K562 (cell line): ENCODE results near the gene DOP1A. TPM values are rescaled to one million over a fixed set of nuclear protein-coding genes. Genes with fewer than 3 reads are reported as not detected.

Experiments
- ATAC-seq: fragments of 200-7000 bp; cut with Tn5 transposase; 3 replicates; pipeline ENCODE4 v1.9.1; 2020; ENCODE audit warnings: moderate library complexity
- BruUV-seq: library from RNA; stranded (reverse); fragments of 400-500 nt; replicated peaks from 2 replicates; lab custom pipeline; 2021; lab: Mats Ljungman, UMichigan
- CTCF ChIA-PET: fragments of 300-600 bp; formaldehyde crosslinking; extraction: SDS; loops from one replicate; lab custom pipeline; 2021; ENCODE audit warnings: low intra/inter-chr PET ratio; lab: Yijun Ruan, JAX
- POLR2A ChIA-PET: fragments of 300-600, 350-650 bp; sonication (Branson Sonifier 250); formaldehyde crosslinking; extraction: SDS; loops from one replicate; lab custom pipeline; 2021; ENCODE audit warnings: antibody characterized with exemption, inconsistent platforms; lab: Yijun Ruan, JAX
- DNase-seq, 4 experiments: peaks; one replicate each; pipeline versions ENCODE4 v3.0.0 to v3.0.0-alpha.2; 2011 to 2018; ENCODE audit warnings: low spot score in 3 of 4, mixed read lengths in 3 of 4; ENCODE audit errors: extremely low read depth in 1 of 4
- FAIRE-seq: peaks from 2 replicates; lab custom pipeline; 2011; peaks lifted over from hg19 to GRCh38; lab: Jason Lieb, UNC
- H2AFZ ChIP-seq: 2 replicates; pipeline ENCODE4 v1.6.0; 2011; ENCODE audit warnings: low read depth, low read length, control low read depth, inconsistent platforms
- H3K27ac ChIP-seq: fragments of 200-600 bp; 3 replicates; pipeline ENCODE4 v1.8.0; 2011; ENCODE audit warnings: low read depth, mild to moderate bottlenecking, control low read depth, inconsistent platforms, low read length, moderate library complexity, mixed read lengths; ENCODE audit errors: extremely low read depth
- H3K27me3 ChIP-seq, 2 experiments: fragments of 300-600 bp in 1 of 2; 2 replicates in 1 of 2; 3 replicates in 1 of 2; pipeline versions ENCODE4 v1.6.0 to v1.8.0; 2011; ENCODE audit warnings: inconsistent platforms in 2 of 2, low read length in 2 of 2, mild to moderate bottlenecking in 1 of 2, mixed read lengths in 1 of 2, moderate library complexity in 1 of 2; ENCODE audit not compliant: control insufficient read depth in 2 of 2, insufficient read depth in 2 of 2
- H3K36me3 ChIP-seq: fragments of 300-600 bp; 3 replicates; pipeline ENCODE4 v1.8.0; 2011; ENCODE audit warnings: mild to moderate bottlenecking, low read length, inconsistent platforms; ENCODE audit not compliant: control insufficient read depth, insufficient read depth
- H3K4me1 ChIP-seq, 2 experiments: fragments of 200-600 bp in 1 of 2; replicated peaks in 1 of 2; 2 replicates in 1 of 2; 3 replicates in 1 of 2; pipeline versions ENCODE4 v1.5.1 to v1.8.0; 2011; ENCODE audit warnings: inconsistent platforms in 2 of 2, low read length in 2 of 2, mild to moderate bottlenecking in 1 of 2, mixed read lengths in 1 of 2, moderate library complexity in 1 of 2; ENCODE audit not compliant: control insufficient read depth in 2 of 2, insufficient read depth in 2 of 2
- H3K4me2 ChIP-seq: 2 replicates; pipeline ENCODE4 v1.6.1; 2011; ENCODE audit warnings: low read length, control low read depth, inconsistent platforms, mixed read lengths; ENCODE audit not compliant: insufficient read depth
- H3K4me3 ChIP-seq: fragments of 200-600 bp; sonication (generic), shearing (Covaris generic); 2 replicates; pipeline ENCODE4 v1.5.1; 2016; ENCODE audit warnings: control low read depth, inconsistent platforms
- H3K79me2 ChIP-seq: fragments of 200-600 bp; 3 replicates; pipeline ENCODE4 v1.8.0; 2011; ENCODE audit warnings: low read length, inconsistent platforms; ENCODE audit not compliant: control insufficient read depth, insufficient read depth
- H3K9ac ChIP-seq, 2 experiments: 2 replicates each; pipeline versions ENCODE4 v1.6.0 to v1.6.1; 2011; ENCODE audit warnings: low read depth in 2 of 2, low read length in 2 of 2, control low read depth in 1 of 2, inconsistent platforms in 1 of 2, mild to moderate bottlenecking in 1 of 2, mixed read lengths in 1 of 2; ENCODE audit not compliant: insufficient read depth in 1 of 2
- H3K9me1 ChIP-seq: one replicate; pipeline ENCODE4 v1.6.0; 2011; ENCODE audit warnings: inconsistent platforms, mild to moderate bottlenecking, low read length, moderate library complexity; ENCODE audit not compliant: control insufficient read depth, insufficient read depth
- H3K9me3 ChIP-seq: replicated peaks from 2 replicates; pipeline ENCODE4 v1.5.1; 2011; ENCODE audit warnings: low read depth, low read length, inconsistent platforms; ENCODE audit not compliant: control insufficient read depth, insufficient read depth
- H4K20me1 ChIP-seq: replicated peaks from 2 replicates; pipeline ENCODE4 v1.6.1; 2011; ENCODE audit warnings: low read length, inconsistent platforms, mixed read lengths; ENCODE audit not compliant: control insufficient read depth, insufficient read depth
- HEY1 ChIP-seq: fragments of 250-450 bp; sonication (Bioruptor Pico); IDR thresholded peaks from 2 replicates; pipeline ENCODE4 v1.5.0; 2020; ENCODE audit warnings: mild to moderate bottlenecking, moderate library complexity, borderline replicate concordance
- MYNN ChIP-seq, 2 experiments: sonication (generic); formaldehyde crosslinking in 1 of 2; IDR thresholded peaks; 2 replicates each; pipeline versions ENCODE4 v1.5.0 to v1.6.1; 2016 to 2020; ENCODE audit warnings: antibody characterized with exemption in 1 of 2, missing genetic modification reagents in 1 of 2
- RBBP5 ChIP-seq: fragments of 200-600 bp; sonication (generic); IDR thresholded peaks from 2 replicates; pipeline ENCODE4 v1.6.1; 2012; ENCODE audit warnings: borderline replicate concordance, mild to moderate bottlenecking, low read length, control low read depth, inconsistent platforms; ENCODE audit not compliant: insufficient read depth, poor library complexity, severe bottlenecking
- SAP30 ChIP-seq: fragments of 200-600 bp; sonication (generic); IDR thresholded peaks from 2 replicates; pipeline ENCODE4 v1.6.1; 2012; ENCODE audit warnings: borderline replicate concordance, low read depth, mild to moderate bottlenecking, moderate library complexity, low read length, control low read depth, inconsistent platforms; ENCODE audit not compliant: insufficient read depth, poor library complexity, severe bottlenecking
- SMAD2 ChIP-seq: fragments of 150-350 bp; IDR thresholded peaks from 2 replicates; pipeline ENCODE4 v1.6.1; 2014; ENCODE audit warnings: low read depth, mild to moderate bottlenecking, low read length
- TAF7 ChIP-seq: fragments of 450-650 bp; IDR thresholded peaks from 2 replicates; pipeline ENCODE4 v1.6.1; 2016; ENCODE audit warnings: missing genetic modification characterization, missing compliant biosample characterization
- ZNF586 ChIP-seq: fragments of 450-650 bp; formaldehyde crosslinking; conservative IDR thresholded peaks from 2 replicates; pipeline ENCODE4 v1.4.0; 2020; ENCODE audit warnings: mild to moderate bottlenecking, moderate library complexity
- WGBS: fragments of 100-300 bp; shearing (Covaris generic); methylation state at CpG from one replicate; pipeline ENCODE4 v1.1.6; 2016; ENCODE audit warnings: low coverage, mixed read lengths; ENCODE audit not compliant: insufficient coverage; ENCODE audit errors: missing lambda C conversion rate; 5-methylcytosine and 5-hydroxymethylcytosine counted together
- in situ Hi-C: fragments of 300-500 bp; cut with MboI; formaldehyde crosslinking; loops from 4 replicates; pipeline ENCODE4 v1.15.0; 2018; ENCODE audit warnings: inconsistent platforms, mixed read lengths
- intact Hi-C: fragments of 100-400 bp; cut with micrococcal nuclease; formaldehyde crosslinking; loops from 2 replicates; pipeline ENCODE4 v1.14.2; 2022
- polyA plus RNA-seq, 8 experiments: library from polyadenylated mRNA; depleted of rRNA in 4 of 8; stranded (reverse) in 5 of 8; unstranded in 3 of 8; fragments of >200 nt; fragmentation: Nextera tagmentation in 2 of 8; fragmentation: Illumina TruSeq in 1 of 8; extraction: Ambion mirVana in 2 of 8; extraction: Trizol in 1 of 8; gene quantifications; 2 replicates each; pipeline versions ENCODE4 v1.2.1 to v1.2.3, GENCODE V29; 2011 to 2014; ENCODE audit warnings: inconsistent platforms in 1 of 8, missing spikeins in 1 of 8
- total RNA-seq, 7 experiments: library from RNA; depleted of rRNA in 6 of 7; stranded (reverse); fragments of >200 nt in 6 of 7; fragmentation: Illumina TruSeq in 2 of 7; extraction: Trizol in 2 of 7; gene quantifications; 2 replicates each; pipeline versions ENCODE4 v1.2.1 to v1.2.3, GENCODE V29; 2011 to 2021; ENCODE audit warnings: low replicate concordance in 1 of 7
- TF ChIP-seq, protein P1 (sequence below): IDR thresholded peaks from 3 replicates; pipeline ENCODE4 v1.6.1; 2011; ENCODE audit warnings: borderline replicate concordance, mild to moderate bottlenecking, moderate library complexity; ENCODE audit not compliant: insufficient read length; ENCODE audit errors: extremely low read depth
- TF ChIP-seq, protein P2 (sequence below): sonication (generic); IDR thresholded peaks from 2 replicates; pipeline ENCODE4 v1.6.1; 2016
- TF ChIP-seq, protein P3 (sequence below): fragments of 450-650 bp; IDR thresholded peaks from 2 replicates; pipeline ENCODE4 v1.6.1; 2016; ENCODE audit warnings: antibody characterized with exemption
- TF ChIP-seq, protein P4 (sequence below): fragments of 250-450 bp; sonication (Bioruptor Pico); IDR thresholded peaks from 2 replicates; pipeline ENCODE4 v1.9.0; 2021; ENCODE audit warnings: mild to moderate bottlenecking
- TF ChIP-seq, protein P5 (sequence below): fragments of 450-650 bp; IDR thresholded peaks from 2 replicates; pipeline ENCODE4 v1.6.1; 2017; ENCODE audit warnings: mild to moderate bottlenecking, moderate library complexity

The DOP1A gene
- total and polyA plus RNA-seq, 9 of the 15 experiments (the other 6 are each of a cell fraction or from before 2014, with no cell fraction given): 0.75 to 10.5 (median 4.4) TPM

DNA sequence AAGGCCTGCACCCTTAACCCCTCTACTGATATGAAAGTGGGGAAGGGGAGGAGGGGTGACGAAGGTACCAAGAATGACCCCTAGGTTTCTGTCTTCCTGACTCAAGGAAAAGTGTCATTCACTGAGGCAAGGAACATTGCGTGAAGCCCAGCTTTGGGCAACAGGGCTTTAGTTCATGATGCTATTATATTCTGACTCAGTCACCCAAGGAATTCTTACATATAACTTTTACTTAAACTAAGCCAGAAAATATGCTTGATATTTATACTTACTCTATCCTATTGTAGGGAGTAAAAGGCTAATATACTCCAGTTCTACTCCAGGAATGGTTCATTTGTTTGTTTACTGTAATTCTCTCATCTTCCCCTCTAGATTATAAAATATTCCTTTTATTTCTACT, 60.5 kb downstream of the DOP1A start:
- H3K36me3 ChIP-seq: peaks cover 15% of the 10 kb centered on the region; the same call in 2 of the 3 replicates
- H3K9me1 ChIP-seq: no peaks in the 10 kb centered on the region
- H3K27me3 ChIP-seq: no peaks in the 10 kb centered on the region
- H3K9ac ChIP-seq: no peak overlapping the region
- CTCF ChIA-PET: no interaction called here
- H2AFZ ChIP-seq: no peak overlapping the region
- intact Hi-C loops: no loop called here
- no peaks in the 10 kb centered on the region for H3K9me3 ChIP-seq
- WGBS: 80% methylated on average over 2 of the region's 2 CpGs
- no peaks in the 10 kb centered on the region; the same call in 1 of the 2 replicates for H4K20me1 ChIP-seq
- no peak for ATAC-seq
- H3K4me3 ChIP-seq: no peak overlapping the region
- H3K79me2 ChIP-seq: no peaks in the 10 kb centered on the region
- H3K27ac ChIP-seq: no peak overlapping the region
- DNase-seq: no peak
- no peak for FAIRE-seq
- no TSS peak for BruUV-seq
- POLR2A ChIA-PET: no interaction called here
- no peak overlapping the region for H3K4me2 ChIP-seq
- TF ChIP-seq MYNN (IDR thresholded peaks at IDR 0.05): no peak
- TF ChIP-seq MYNN (CRISPR knock-in tag; IDR thresholded peaks at IDR 0.05): no peak
- TF ChIP-seq RBBP5: no peak
- TF ChIP-seq, protein P1, sequence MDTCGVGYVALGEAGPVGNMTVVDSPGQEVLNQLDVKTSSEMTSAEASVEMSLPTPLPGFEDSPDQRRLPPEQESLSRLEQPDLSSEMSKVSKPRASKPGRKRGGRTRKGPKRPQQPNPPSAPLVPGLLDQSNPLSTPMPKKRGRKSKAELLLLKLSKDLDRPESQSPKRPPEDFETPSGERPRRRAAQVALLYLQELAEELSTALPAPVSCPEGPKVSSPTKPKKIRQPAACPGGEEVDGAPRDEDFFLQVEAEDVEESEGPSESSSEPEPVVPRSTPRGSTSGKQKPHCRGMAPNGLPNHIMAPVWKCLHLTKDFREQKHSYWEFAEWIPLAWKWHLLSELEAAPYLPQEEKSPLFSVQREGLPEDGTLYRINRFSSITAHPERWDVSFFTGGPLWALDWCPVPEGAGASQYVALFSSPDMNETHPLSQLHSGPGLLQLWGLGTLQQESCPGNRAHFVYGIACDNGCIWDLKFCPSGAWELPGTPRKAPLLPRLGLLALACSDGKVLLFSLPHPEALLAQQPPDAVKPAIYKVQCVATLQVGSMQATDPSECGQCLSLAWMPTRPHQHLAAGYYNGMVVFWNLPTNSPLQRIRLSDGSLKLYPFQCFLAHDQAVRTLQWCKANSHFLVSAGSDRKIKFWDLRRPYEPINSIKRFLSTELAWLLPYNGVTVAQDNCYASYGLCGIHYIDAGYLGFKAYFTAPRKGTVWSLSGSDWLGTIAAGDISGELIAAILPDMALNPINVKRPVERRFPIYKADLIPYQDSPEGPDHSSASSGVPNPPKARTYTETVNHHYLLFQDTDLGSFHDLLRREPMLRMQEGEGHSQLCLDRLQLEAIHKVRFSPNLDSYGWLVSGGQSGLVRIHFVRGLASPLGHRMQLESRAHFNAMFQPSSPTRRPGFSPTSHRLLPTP: no peak
- TF ChIP-seq, protein P2, sequence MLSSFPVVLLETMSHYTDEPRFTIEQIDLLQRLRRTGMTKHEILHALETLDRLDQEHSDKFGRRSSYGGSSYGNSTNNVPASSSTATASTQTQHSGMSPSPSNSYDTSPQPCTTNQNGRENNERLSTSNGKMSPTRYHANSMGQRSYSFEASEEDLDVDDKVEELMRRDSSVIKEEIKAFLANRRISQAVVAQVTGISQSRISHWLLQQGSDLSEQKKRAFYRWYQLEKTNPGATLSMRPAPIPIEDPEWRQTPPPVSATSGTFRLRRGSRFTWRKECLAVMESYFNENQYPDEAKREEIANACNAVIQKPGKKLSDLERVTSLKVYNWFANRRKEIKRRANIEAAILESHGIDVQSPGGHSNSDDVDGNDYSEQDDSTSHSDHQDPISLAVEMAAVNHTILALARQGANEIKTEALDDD: no peak
- no peak for TF ChIP-seq SAP30
- TF ChIP-seq, protein P3, sequence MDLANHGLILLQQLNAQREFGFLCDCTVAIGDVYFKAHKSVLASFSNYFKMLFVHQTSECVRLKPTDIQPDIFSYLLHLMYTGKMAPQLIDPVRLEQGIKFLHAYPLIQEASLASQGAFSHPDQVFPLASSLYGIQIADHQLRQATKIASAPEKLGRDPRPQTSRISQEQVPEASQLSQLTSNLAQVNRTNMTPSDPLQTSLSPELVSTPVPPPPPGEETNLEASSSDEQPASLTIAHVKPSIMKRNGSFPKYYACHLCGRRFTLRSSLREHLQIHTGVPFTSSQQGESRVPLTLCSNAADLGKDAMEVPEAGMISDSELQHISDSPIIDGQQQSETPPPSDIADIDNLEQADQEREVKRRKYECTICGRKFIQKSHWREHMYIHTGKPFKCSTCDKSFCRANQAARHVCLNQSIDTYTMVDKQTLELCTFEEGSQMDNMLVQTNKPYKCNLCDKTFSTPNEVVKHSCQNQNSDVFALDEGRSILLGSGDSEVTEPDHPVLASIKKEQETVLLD: no peak
- TF ChIP-seq SMAD2: no peak
- TF ChIP-seq, protein P4, sequence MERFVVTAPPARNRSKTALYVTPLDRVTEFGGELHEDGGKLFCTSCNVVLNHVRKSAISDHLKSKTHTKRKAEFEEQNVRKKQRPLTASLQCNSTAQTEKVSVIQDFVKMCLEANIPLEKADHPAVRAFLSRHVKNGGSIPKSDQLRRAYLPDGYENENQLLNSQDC: no peak
- no peak for TF ChIP-seq HEY1 (CRISPR knock-in tag)
- TF ChIP-seq ZNF586 (CRISPR knock-in tag): no peak
- TF ChIP-seq TAF7: no peak
- TF ChIP-seq, protein P5, sequence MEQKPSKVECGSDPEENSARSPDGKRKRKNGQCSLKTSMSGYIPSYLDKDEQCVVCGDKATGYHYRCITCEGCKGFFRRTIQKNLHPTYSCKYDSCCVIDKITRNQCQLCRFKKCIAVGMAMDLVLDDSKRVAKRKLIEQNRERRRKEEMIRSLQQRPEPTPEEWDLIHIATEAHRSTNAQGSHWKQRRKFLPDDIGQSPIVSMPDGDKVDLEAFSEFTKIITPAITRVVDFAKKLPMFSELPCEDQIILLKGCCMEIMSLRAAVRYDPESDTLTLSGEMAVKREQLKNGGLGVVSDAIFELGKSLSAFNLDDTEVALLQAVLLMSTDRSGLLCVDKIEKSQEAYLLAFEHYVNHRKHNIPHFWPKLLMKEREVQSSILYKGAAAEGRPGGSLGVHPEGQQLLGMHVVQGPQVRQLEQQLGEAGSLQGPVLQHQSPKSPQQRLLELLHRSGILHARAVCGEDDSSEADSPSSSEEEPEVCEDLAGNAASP: no peak
- TF ChIP-seq, all 486 proteins: peak for 0
- H3K4me1 ChIP-seq: peaks cover 5 to 11% of the 10 kb centered on the region in 2 experiments; a peak in 3 of 5 replicates
- in situ Hi-C loops: no loop called here
